HG03066 (cell line): ENCODE measurements around the gene GRAP.
"Not testable (repeated sequence)": the region's sequence is repeated elsewhere in the genome, so short reads cannot be mapped to it uniquely, and the experiment has no call there.

ENCODE experiments used
- ATAC-seq: cut with Tn5 transposase; IDR thresholded peaks from one replicate; pipeline ENCODE4 v1.9.1; 2021; ENCODE audit warnings: low read depth; ENCODE audit not compliant: unreplicated experiment

Gene GRAP

DNA sequence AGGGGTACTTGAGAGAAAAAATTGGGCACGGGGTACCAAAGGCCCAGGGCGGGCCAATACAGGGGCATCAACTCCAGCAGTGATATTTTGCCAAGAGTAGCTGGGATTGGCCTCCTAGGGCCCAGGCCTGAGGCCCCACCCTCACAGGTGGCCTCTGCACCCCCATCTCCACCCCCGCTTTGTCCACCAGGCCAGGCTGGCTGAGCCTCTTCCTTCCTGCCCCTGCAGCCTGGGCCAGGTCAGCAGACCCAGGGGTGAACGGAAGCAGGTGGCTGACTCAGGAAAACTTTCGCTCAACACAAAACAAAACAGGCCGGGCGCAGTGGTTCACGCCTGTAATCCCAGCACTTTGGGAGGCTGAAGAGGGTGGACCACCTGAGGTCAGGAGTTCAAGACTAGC is 3.7 kb downstream of the GRAP start:
- not testable (repeated sequence) for ATAC-seq

DNA sequence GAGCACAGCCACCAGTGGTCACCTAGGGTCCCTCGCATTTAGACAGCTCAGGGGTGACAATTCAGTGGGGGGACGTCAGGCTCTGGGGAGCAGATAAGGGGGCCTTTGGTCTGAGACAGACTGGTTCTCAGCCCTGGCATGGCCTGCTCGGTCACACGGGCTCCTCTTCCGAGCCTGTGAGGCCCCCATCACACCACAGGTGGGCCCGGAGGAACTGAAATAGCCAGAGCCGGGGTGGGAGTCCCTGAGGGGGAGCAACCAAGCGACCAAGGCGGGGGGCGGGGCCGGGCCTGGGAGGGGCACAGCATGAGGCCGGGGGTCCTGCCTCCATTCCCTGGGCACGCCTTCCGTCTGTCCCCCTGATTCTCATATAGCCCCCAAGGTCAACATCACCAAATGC is 4.4 kb downstream of the GRAP start:
- not testable (repeated sequence) for ATAC-seq

DNA sequence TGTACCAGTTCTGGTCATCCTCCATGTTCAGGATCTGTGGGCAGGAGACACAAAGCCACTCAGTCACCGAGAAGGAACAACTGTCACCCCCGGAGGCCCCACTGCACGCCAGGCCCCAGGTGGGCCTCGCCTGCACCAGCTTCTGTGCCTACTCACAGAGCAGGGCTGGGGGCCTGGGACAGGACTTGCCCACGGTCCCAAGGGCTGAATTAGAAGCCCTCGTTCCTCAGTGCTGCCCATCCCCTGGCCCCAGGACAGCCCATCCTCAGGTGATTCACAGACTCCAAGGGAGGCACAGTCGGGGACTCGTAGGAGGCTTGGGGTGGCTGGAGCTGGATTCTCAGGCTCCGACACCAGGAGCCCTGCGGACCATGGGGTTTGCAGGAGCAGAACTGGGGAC is 4.9 kb downstream of the GRAP start:
- ATAC-seq: not testable (repeated sequence)

DNA sequence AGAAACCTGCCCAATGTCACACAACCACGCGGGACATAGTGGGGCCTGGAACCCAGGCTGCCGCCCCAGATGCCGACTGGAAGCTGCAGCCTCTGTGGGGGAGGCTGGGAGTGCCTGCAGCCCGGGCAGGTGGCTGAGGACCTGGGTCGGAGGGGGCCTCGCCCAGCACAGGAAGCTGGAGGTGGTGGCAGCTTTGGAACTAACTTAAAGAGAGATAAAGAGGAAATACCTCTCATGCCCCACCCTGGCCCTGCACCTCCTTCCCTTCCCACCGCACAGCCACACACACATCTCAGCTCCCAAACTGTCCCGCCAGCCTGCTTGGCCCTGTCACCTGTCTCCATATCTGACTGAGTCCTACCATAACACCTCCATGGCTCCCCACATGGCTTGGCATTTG is 6.4 kb downstream of the GRAP start:
- not testable (repeated sequence) for ATAC-seq

DNA sequence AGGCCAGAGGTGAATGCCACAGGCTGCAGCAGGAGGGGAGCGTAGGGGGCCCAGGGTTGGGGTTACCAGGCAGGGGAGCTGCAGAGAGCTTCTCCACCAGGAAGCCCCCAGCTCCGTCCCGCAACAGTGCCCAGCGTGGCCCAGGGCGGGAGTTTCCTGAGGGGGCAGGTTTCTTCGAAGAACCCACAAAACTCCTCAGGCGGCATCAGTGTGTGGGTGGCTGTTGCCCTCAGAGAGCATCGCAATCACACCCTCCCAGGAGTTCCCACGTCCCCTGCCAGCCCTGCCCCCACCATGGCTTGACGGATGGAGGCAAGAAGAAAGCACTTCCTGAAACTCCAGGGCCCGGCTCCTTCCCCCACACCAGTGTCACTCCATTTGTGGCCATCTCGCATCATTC is 8.0 kb downstream of the GRAP start:
- ATAC-seq: not testable (repeated sequence)

DNA sequence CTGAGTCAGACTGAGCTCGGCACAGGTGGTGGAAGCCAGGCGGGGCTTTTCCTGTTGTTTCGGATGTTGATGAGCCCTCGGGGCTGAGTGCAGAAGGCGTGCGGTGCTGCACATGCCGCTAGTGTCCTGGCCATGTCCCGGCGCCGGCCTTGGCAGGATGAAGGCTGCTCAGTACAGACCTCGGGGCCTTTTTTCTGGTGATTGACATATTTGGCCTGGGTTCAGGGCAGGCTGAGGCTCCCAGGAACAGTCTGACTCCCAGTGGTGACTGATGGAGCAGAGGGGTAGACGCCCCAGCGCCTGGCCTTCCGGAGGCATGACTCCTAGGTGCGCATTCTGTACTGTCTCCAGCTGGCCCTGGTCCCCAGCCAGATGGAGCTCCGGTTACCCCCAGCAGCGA is 8.8 kb downstream of the GRAP start:
- ATAC-seq: not testable (repeated sequence)

DNA sequence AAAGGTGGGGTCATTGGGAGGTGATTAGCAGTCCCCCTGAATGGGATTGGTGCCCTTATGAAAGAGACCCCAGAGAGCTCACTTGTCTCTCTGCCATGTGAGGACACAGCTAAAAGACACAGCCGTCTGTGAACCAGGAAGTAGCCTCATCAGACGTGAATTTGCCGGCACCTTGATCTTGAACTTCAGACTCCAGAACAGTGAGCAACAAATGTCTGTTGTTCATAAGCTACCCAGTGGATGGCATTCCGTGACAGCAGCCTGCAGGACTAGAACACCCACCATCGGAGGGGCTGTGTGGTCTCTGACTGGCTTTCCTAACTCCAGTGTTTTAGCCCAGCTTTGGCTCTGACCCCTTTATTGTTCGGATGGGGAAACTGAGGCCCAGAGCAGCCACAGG is 9.2 kb downstream of the GRAP start:
- not testable (repeated sequence) for ATAC-seq

DNA sequence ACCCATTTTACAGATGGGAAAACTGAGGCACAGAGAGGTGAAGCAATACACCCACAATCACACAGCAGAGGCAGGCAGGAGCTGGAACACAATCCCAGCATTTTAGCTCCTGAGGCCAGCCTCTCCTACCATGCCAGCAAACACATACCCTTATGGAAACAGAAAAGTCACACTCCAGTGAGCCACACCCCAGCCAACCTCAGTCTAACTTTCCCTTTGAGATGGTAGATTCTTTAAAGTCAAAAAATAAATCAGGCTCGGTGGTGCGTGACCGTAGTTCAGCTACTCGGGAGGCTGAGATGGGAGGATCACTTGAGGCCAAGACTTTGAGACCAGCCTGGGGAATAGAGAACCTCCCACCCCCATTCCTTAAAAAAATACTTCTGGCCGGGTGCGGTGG is 10.6 kb downstream of the GRAP start:
- not testable (repeated sequence) for ATAC-seq

DNA sequence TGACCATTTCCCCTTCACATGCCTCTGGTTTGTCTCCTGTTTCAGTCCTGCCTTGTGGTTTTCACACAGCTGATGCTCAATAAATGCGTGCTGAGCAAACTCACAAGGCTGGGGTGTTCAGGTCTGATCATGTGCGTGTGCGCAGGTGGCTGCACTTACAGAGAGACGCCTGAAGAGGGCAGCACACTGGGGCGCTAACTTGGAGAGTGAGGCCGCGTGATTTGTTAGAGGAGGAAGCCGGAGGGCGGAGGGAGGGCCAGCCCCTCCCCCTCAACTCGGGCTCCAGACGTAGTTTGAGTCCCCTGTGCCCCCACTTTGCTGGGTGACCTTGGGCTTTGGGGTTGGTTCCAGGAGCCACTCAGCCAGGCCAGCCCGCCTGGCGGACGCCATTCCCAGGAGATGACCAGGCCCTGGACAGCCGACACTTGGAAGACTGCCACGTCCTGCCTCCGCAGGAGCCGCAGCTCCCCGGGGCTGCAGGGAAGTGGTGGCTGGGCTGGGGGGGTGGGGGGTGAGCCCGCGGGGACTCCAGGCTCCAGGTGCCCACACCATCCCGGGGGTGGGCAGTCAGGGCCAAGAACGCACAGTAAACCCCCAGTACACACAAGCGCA is 14.3 kb downstream of the GRAP start:
- not testable (repeated sequence) for ATAC-seq

DNA sequence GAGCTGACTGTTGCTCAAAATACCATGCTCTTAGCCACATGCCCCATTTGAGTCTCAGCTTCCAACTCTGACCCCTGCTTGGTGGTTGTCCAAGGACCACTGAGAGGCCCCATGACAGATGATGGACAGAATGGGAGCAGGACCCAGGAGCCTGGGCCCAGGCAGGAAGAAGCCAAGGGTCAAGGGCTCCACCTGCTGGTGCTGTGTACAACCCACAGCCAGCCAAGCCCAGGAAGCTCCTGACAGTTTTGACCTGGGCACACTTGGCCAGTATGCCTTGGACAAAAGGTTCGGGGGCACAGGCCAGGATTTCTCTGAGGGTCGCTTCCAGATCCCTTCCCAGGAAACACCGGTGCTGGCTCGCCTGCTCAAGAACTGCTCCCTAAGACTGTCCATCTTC is 15.0 kb downstream of the GRAP start:
- ATAC-seq: not testable (repeated sequence)

DNA sequence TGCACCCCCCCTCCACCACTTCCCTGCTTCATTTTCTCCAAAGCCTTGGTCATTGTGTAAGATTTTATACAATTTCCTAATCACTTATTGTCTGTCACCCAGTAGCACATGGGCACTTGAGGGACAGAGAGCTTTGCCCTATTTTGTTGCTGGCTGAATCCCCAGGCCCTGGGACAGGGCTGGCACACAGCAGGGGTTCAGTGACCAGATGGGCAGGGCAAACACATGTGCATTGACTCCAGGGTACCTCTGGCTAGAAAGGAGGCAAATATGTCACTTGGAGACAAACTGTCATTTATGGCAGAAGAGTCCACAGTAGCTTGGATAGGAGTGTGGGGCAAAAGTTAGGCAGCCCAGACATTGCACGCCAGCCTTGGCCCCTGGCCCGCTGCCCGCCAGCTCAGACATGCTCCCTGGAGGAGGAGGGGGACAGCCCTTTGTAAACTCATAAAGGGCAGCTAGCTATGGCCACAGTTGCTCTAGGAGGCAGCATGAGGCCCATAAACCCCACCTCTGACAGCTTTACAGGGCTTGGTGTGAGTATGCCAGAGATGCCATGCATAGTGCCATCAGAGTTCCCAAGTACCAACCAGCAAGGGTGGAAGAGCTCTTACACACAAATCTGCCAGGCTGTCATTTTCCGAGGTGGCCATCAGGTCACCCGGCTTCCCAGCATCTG is 15.8 kb downstream of the GRAP start:
- not testable (repeated sequence) for ATAC-seq

DNA sequence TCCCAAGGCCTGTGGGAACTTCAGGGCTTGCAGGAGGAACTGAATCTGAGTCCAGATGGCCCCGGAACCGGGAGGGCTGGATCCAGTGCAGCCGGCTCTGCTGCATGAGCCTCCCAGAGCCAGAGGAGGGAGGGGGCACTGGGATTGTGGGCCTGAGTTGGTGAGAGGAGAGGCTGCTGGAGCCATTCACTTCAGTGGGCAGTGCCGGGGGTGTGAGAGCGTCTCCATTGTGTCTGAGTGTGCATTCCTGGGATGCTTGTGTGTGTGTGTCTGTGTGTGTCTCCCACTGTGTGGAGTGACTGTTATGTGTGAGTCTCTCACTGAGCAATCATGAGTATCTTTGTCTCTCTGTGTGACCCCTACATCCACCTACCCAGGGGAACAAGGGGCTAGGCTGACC is 17.0 kb downstream of the GRAP start:
- ATAC-seq: not testable (repeated sequence)

DNA sequence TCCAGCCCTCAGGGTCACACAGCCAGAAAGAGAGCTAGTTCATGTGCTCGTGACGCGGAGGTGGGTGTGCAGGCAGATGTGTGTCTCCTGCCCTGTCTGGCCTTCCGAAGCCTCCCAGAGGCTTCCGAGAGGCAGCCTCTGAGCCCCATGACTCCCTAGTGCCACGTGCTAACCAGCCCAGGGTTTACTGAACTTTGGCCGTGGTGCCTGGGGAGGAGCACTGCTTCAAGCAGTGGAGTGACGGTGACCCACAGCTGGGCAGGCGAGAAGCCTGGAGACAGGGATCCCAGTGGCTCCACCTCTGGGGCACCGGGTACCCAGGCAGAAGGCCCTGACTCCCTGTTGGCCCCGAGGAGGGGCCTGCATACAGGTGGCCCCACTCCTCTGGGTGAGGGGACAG is 18.1 kb downstream of the GRAP start:
- ATAC-seq: not testable (repeated sequence)

DNA sequence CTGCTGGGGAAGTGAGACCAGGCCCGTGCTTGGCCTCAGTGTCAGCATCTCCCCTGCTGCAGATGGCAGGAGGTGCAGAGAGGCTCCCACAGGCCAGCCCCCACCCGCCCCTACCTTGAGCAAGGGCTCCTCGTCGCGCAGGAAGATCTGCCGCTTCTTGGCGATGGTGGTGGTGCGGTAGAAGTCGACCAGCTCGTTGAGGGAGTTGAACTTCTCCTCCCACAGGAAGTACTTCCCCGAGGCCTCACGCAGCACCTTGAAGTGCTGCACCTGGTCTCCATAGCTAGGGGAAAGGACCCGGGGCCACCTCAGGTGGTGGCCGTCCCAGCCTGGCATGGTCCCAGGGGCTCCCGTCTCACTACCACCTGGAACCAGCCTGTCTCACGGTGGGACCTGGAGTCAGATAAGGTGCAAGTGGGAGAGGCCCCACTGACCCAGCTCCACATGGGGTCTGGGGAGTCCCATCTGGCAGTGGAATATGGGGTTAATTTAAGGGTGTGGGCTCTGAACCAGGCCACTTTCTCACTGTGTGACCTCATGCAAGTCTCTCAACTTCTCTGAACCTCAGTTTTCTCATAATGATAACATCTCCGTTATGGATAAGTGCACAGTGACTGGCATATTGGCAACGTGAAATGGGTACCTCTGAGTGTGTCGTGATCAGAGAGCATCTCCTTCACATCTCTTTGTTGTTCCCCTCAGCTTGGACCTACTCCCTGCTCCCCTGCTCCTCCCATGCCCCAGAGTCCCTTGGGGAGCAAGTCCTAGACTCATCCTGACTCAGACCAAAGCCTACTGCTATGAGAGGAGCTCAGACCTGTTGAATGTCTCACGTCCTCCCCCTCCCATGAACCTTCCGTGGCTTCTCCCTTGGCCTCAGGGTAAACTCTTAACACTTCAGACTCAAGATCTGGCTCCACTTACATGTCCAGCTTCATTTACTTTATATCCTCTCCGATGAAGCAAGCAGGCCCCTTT is 22.4 kb downstream of the GRAP start:
- ATAC-seq: no peak

DNA sequence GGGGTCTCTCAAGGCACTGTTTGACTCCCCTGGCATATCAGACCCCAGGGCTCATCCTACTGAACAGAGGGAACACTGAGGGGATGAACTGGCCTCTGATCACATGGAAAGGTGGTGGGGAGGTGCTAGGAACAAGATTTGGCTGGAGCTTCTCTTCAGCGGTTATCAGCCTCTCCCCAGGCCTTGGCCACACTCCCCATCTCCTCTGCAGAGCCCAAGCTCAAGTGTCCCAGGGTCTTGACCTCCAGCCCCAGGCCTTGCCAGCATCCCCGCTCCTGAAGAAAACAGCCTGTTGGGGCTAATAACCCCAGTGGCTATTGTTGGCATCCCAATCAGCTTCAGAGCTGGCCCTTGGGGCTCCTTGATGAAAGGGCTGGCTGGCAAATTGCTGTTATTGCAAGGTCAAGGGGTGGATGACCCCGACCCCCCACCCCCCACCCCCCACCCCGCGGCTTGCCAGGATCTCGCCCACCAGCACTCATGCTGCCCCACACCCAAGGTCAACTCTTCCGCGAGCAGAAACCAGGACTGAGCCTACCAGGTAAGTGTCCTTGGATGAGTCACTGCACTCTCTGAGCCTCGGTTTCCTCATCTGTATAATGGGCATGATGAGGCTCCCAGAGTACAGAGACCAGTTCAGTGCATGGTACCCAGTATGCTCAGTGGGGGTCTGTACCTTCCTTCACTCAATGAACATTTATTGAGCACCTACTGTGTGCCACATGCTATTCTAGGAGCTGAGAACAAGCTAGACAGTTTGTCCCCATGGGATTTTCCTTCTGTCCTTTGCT is 23.4 kb downstream of the GRAP start:
- no peak for ATAC-seq

DNA sequence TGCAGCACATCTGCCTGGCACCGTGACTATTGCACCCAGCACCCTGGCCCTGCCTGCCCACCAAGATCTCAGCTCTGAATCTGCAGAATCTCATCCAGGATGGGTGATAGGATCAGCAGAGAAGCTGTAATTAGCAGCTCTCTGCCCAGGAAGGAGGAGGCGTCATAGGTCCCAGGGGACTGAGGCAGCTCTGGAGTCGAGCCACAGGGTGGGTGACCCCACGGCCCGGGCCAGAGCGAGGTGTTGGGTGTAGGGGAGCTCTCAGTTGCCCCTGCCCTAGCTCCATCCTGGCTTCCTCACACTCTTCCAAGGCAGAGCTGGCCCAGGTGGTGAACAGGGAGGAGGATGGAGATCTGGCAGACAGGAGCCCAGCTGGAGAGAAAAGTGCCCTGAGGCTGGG is 24.0 kb downstream of the GRAP start:
- ATAC-seq: no peak

DNA sequence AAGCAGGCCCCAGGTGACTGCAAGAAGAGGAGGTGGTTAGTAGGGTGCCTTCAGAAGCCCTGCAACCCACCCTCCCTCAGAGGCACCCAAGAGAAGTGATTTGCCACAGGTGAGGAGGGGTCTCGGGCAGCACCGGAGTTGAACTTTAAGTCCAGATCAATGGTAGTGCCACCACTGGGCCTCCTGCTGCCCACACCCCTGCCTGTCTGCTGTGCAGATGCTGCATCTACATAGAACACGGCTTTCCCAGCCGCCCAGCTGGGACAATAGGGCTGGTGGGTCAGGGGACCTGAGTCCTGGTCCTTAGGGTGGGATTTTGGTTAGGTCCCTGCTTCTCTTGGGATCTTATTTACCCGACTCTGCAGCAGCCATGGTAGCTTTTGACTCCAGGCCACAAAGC is 24.6 kb downstream of the GRAP start:
- no peak for ATAC-seq

DNA sequence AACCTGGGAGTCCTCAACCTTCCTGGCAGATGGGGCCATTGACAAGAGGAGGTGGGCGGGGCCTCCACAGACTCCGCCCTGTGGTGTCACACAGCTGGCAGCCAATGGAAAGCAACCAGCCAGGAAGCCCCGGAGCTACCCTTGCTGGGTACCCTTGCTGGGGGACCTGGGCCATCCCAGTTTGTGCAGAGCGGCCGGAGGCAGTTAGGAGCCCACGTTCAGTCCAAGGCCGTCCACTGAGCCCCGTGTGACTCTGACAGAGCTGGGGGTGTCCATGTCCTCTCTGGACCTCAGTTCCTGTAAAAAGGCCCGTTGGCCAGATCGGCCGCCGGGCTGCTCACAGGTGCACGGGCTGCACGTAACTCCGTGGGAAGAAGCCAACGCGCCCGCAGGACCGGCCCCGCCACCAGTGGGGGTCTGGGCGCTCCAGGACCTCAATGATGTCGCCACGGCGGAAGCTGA is 25.1 kb downstream of the GRAP start:
- no peak for ATAC-seq

DNA sequence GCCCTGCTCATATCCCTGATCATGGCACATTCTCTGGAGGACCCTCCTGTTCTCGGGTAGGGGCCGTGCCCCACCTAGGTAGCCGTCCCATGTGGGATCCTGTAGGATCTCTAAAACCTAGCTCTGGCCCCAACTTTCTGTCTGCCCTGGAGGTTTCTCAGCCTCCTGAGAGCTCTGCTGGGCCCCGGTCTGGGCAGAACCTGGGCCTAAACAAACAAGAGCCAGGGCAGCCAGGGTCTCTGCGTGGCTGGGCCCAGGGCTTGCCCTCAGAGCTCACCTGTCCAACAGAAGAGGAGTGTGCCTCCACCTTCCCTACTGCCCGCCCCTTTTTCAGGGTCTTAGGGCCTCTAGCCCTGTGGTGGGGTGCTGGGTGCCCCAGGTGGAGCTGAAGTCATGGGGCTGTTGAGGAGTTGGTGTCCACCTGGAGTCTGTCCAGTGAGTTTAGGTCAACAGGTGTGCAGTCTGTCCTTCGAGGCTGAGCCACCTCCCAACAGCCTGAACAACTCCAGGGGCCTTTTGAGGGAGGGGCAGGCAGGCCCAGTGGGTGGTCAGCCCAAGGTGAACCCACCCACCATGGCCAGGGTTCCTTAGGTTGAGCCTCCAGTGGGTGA is 25.6 kb downstream of the GRAP start:
- ATAC-seq: not testable (repeated sequence)

DNA sequence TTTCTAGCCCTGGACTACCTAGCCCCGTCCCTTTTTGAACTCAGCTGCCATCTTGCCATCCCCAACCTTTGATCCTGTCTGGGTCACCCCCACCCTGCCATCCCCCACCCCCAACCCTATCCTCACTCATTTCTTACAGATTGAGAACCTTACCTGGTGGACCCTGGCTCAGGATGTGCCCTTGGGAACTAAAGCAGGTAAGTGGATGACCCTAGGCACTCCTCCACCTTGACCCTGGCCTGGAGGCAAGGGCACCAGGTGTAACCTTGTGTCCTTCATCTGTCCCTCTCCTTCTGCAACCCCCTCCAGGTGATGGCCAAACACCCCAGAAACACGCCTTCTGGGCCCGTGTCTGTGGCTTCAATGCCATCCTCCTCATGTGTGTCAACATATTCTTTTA is 26.7 kb downstream of the GRAP start:
- no peak for ATAC-seq
